ENCODE data around the gene RAB30.

RAB30 gene

DNA sequence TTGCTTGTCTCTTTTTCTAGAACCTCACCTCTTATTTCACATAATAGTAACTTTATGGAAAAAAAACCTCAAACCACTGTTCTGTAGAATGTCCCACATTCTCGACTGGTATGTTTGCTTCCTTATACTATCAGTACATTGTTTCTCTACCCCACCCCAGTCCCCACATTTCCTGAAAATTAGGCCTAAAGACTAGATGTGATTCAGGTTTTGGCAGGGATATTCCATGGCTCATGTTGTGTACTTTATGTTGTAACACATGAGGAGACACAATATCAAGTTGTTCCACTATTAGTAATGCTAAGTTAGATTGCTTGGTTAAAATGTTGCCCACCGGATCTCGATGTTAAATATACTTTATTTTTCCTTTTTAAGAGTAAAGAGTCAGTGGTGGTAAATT lies 135.4 kb downstream of the RAB30 start:
- FAIRE-seq = no peak

- FAIRE-seq = no peak
These were observed 139.1 kb downstream of the RAB30 start for GRCh38 chr11:82932564-82932963.

- no peak for FAIRE-seq
These were observed 141.0 kb downstream of the RAB30 start for GRCh38 chr11:82930734-82931133.

- FAIRE-seq = no peak
These were observed 141.5 kb downstream of the RAB30 start for GRCh38 chr11:82930229-82930628.

- no peak for FAIRE-seq
These were observed 142.6 kb downstream of the RAB30 start for GRCh38 chr11:82929121-82929520.

DNA sequence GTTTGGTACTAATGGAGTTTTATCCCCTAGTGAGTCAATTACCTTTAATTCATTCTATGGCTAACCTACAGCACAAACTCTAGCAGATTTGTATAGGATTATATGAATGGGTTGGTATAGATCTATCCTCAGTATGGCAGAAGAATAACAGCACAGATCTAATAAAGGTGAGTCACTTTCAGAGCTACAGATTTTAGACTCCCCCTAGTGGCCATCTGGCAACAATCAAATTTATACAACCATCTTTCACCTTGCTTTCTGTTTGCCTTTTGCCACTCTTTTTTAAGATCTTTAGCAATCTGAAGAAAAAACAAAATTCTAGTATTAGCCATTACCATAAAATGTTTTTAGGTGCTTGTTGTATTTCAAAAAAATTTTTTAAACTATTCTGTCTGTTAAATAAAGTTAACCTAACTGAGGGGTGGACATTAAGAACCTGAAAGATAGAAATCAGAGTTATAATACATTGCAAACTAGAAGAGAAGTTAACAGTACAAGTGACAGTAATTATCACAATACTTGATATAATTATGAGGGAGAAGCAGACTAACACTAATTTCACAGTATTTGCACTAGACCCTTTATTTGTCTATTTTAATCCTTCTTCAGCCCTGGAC lies 144.3 kb downstream of the RAB30 start:
- peak; percentile 93 for FAIRE-seq

DNA sequence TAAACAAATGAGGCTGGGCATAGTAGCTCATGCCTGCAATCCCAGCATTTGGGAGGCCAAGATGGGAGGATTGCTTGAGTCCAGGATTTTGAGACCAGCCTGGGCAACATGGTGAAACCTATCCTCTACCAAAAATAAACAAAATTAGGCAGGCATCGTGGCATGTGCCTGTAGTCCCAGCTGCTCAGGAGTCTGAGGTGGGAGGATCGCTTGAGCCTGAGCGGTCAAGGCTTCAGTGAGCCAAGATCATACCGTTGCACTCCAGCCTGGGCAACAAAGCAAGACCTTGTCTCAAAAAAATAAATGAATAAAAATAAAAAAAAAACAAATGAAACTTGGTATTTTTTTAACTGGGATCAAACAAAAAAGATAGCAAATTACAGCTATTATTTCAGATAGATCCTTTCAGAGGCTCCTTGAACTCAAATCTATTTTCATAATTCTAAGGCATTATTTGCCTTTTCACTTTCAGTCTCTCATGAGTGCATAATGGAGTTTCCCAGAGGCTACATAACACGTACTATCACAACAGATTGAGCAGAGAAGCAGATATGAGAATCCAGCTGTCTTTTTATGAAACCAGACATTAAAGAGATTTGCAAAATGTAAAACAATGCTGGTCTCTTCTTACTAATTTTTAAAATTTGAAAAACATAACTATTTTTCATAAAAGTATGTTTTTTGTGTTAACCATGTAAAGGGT lies 147.0 kb downstream of the RAB30 start:
- FAIRE-seq = peak; percentile 58

All from G401.6 (cell line).